Heart right ventricle (tissue), 16 donors: Measurements from ENCODE around the gene CATSPERB. TPM values are rescaled to one million over a fixed set of nuclear protein-coding genes. Genes with fewer than 3 reads are reported as not detected.

Source experiments
- ATAC-seq, 8 donors: fragments of 200-7000 bp; cut with Tn5 transposase; one replicate each; pipeline ENCODE4 v1.9.1; 2020; ENCODE audit warnings: mild to moderate bottlenecking in 8 of 8, moderate library complexity in 8 of 8, moderate number of reproducible peaks in 1 of 8
- DNase-seq, 2 donors: peaks; one replicate each; pipeline ENCODE4 v3.0.0-alpha.2; 2020
- H3K27ac ChIP-seq, 10 donors: fragments of 200-600 bp; sonication (generic) in 2 of 10; one replicate each; pipeline versions ENCODE4 v1.5.0 to v1.8.0; 2020 to 2022; ENCODE audit warnings: mild to moderate bottlenecking in 3 of 10
- H3K27me3 ChIP-seq, 7 donors: fragments of 200-600 bp; one replicate each; pipeline ENCODE4 v1.8.0; 2021 to 2022; ENCODE audit warnings: mild to moderate bottlenecking in 2 of 7
- H3K36me3 ChIP-seq, 9 donors: fragments of 200-600 bp; sonication (generic) in 1 of 9; one replicate each; pipeline versions ENCODE4 v1.5.0 to v1.8.0; 2020 to 2022; ENCODE audit warnings: mild to moderate bottlenecking in 2 of 9
- H3K4me1 ChIP-seq, 9 donors: fragments of 200-600 bp; sonication (generic) in 1 of 9; one replicate each; pipeline versions ENCODE4 v1.5.0 to v1.8.0; 2020 to 2022; ENCODE audit warnings: mild to moderate bottlenecking in 4 of 9
- H3K4me3 ChIP-seq, 10 donors: fragments of 200-600 bp; sonication (generic) in 2 of 10; one replicate each; pipeline versions ENCODE4 v1.5.0 to v1.8.0; 2020 to 2022; ENCODE audit warnings: mild to moderate bottlenecking in 7 of 10, moderate library complexity in 2 of 10
- H3K9me3 ChIP-seq, 11 donors: fragments of 200-600 bp in 10 of 11; sonication (generic) in 2 of 11; one replicate each; pipeline versions ENCODE4 v1.5.0 to v1.8.0; 2013 to 2022; ENCODE audit warnings: mild to moderate bottlenecking in 2 of 11, control low read depth in 1 of 11, moderate library complexity in 1 of 11
- WGBS, 2 donors: extraction: QIAGEN DNeasy Blood & Tissue Kit; methylation state at CpG; one replicate each; pipeline ENCODE4 v1.1.7; 2013; ENCODE audit warnings: inconsistent platforms in 1 of 2; 5-methylcytosine and 5-hydroxymethylcytosine counted together
- intact Hi-C, 10 donors: fragments of 100-400 bp; cut with DNase I; formaldehyde crosslinking; loops; one replicate each; pipeline versions ENCODE4 v1.11.1 to v1.14.2; 2022
- polyA plus RNA-seq, 2 donors: library from polyadenylated mRNA; stranded (reverse); fragments of 200-250 nt; gene quantifications; one replicate each; pipeline ENCODE4 v1.2.3, GENCODE V29; 2013
- total RNA-seq, 10 donors: library from RNA; stranded (reverse); fragmentation: NEBNext Ultra II Directional in 3 of 10; extraction: Animal tissue kit (Norgen Biotek cat#: 25700) in 3 of 10; gene quantifications; one replicate each; pipeline versions ENCODE4 v1.2.1 to v1.2.4, GENCODE V29; 2021 to 2023
- TF ChIP-seq, protein P1 (sequence below), 9 donors: fragments of 200-600 bp; sonication (generic) in 2 of 9; IDR thresholded peaks; one replicate each; pipeline versions ENCODE4 v1.5.0 to v1.8.0; 2021 to 2022; ENCODE audit warnings: antibody characterized with exemption in 9 of 9, mild to moderate bottlenecking in 5 of 9, moderate library complexity in 1 of 9
- donor health status: Arrhythmogenic right ventricular cardiomyopathy.
- donor health status: ischemic (EF 13 %, LVEDD 7.1; RV severe dilation, severe dysfunction).
- donor health status: healthy with polysubstance abuse.
- donor health status: DM: no; HTN: yes; CAD: no.
- donor health status: DM: no; HTN: no; CAD: no.
- donor health status: ischemic (EF 25% LVEDD 6.9; RV normal size, moderate dysfunction).
- donor health status: ischemic (EF 25% LVEDD 5.7; RV mildly dilated, moderate dysfunction).
- donor health status: healthy.
- donor health status: DM: yes; HTN: yes; CAD: no.
- donor health status: Ischemic cardiomyopathy.
- donor health status: ischemic (EF 35%, LVEDD 5.7; RV mildly dilated, moderate dysfunction).
- donor health status: nonischemic (EF 11% LVEDD 7.7; RV severe dilation, severe dysfunction).
- donor health status: DM: yes; HTN: yes; CAD: no.
- donor health status: PGD.
- donor health status: ischemic (EF 29% LVEDD 5.4; RV normal size, mild dysfunction).
- donor health status: nonischemic (EF 23%, LVEDD 6.1; RV moderate dilation, normal function).

The CATSPERB gene
- total and polyA plus RNA-seq, 12 donors = 0.10 to 1.5 (median 0.57) TPM; not detected in 1

DNA sequence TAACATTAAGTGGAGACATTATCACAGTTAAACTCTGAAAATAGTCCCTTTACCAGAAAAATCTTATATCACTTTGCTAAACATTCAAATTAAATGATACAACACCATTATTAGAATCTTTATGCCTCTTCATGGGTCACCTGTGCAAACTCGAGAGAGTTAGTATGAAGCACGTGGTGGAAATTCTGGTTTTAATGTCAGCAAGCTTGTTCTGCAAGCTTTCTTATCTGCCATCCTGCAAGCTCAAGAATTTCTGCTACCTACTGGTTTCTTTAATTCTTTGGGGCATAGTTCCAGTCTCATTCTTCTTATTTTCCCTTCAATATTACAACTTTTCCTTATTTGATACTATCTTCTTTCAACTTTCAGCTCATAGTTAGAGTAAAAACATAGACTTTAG, 868 bp downstream of the CATSPERB start:
- TF ChIP-seq, protein P1, sequence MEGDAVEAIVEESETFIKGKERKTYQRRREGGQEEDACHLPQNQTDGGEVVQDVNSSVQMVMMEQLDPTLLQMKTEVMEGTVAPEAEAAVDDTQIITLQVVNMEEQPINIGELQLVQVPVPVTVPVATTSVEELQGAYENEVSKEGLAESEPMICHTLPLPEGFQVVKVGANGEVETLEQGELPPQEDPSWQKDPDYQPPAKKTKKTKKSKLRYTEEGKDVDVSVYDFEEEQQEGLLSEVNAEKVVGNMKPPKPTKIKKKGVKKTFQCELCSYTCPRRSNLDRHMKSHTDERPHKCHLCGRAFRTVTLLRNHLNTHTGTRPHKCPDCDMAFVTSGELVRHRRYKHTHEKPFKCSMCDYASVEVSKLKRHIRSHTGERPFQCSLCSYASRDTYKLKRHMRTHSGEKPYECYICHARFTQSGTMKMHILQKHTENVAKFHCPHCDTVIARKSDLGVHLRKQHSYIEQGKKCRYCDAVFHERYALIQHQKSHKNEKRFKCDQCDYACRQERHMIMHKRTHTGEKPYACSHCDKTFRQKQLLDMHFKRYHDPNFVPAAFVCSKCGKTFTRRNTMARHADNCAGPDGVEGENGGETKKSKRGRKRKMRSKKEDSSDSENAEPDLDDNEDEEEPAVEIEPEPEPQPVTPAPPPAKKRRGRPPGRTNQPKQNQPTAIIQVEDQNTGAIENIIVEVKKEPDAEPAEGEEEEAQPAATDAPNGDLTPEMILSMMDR (IDR thresholded peaks at IDR 0.05) = no peak
- H3K4me1 ChIP-seq = no peaks in the 10 kb centered on the region
- 67 to 83% methylated on average over 2 of the region's 2 CpGs for WGBS, 2 donors
- H3K27ac ChIP-seq = no peak overlapping the region
- peaks cover 0 to under 1% (median 0%) of the 10 kb centered on the region in 7 donors for H3K27me3 ChIP-seq
- H3K4me3 ChIP-seq = no peak overlapping the region
- H3K9me3 ChIP-seq = no peaks in the 10 kb centered on the region
- intact Hi-C loops = no loop called here
- no peaks in the 10 kb centered on the region for H3K36me3 ChIP-seq
- ATAC-seq (no peak), DNase-seq (no peak)

DNA sequence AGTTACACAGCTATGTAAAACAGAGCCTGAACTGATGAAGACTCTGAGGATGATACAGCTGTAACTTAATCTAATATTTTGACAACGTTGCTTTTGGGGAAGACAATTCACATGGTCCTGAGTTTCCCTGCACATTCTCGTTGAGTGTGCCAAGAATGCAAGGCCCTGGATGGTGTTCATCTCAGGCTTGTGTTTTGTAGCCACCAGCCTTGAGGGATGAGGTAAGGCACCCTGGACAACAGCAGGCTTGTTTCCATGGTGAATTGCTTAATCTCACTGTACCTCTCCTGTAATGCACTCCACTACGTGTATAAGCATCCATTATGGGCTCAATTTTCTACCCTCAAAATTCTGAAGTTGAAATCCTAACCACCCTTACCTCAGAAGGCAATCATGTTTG, 2.1 kb downstream of the CATSPERB start:
- intact Hi-C loops = no loop called here
- Histone ChIP-seq H3K9me3 (no peaks in the 10 kb centered on the region), H3K27ac (no peak overlapping the region), H3K4me1 (no peaks in the 10 kb centered on the region), H3K27me3 (no peaks in the 10 kb centered on the region), H3K36me3 (no peaks in the 10 kb centered on the region), H3K4me3 (no peak overlapping the region)
- TF ChIP-seq, protein P1 (IDR thresholded peaks at IDR 0.05) = no peak
- WGBS, 2 donors = 46 to 54% methylated on average over 3 of the region's 3 CpGs
- no peak for ATAC-seq
- DNase-seq = no peak

DNA sequence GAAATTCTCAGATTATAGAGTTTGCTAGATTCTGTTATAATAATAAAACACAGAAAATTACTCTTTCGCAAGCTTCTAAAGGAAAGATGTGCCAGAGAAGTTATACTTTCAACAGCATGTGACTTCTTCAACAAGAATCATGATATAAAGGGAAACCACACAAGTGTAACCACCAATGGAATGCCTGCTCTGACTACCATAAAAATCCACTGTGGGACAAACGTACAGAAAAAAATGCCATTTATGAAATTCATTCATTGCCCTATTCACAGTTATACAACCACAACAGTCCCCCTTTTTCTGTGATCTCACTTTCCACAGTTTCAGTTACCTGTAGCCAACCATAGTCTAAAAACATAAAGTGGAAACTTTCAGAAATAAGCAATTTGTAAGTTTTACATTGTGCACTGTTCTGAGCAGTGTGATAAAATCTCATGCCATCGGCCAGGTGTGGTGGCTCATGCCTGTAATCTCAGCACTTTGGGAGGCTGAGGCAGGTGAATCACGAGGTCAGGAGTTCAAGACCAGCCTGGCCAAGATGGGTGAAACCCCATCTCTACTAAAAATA, 3.2 kb downstream of the CATSPERB start:
- ATAC-seq (no peak), DNase-seq (no peak)
- no peaks in the 10 kb centered on the region for H3K27me3 ChIP-seq
- H3K27ac ChIP-seq = no peak overlapping the region
- no peaks in the 10 kb centered on the region for H3K9me3 ChIP-seq
- H3K4me1 ChIP-seq = no peaks in the 10 kb centered on the region
- TF ChIP-seq, protein P1 (IDR thresholded peaks at IDR 0.05) = no peak
- no peak overlapping the region for H3K4me3 ChIP-seq
- 70 to 73% methylated on average over 4 of the region's 4 CpGs for WGBS, 2 donors
- H3K36me3 ChIP-seq = no peaks in the 10 kb centered on the region
- intact Hi-C loops = no loop called here

DNA sequence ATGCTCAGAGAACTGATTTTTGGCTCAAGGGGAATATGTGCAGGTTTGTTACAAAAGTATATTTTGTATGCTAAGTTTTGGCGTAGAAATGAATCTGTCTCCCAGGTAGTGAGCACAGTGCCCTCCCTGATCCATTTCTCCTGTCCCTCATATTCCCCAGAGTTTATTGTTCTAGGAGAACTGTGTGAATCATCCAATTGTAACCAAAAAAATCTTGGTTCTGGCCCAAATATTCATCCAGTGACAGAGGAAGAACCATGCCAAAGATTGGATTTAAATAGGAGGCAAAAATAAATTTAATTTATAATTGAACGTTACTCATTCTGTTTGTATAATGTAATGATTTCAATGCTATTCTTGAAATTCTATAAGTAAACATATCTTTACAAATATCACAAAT, 4.8 kb downstream of the CATSPERB start:
- Histone ChIP-seq H3K9me3 (no peaks in the 10 kb centered on the region), H3K36me3 (no peaks in the 10 kb centered on the region), H3K27me3 (no peaks in the 10 kb centered on the region), H3K27ac (no peak overlapping the region), H3K4me1 (no peaks in the 10 kb centered on the region), H3K4me3 (no peak overlapping the region)
- intact Hi-C loops = no loop called here
- whole genome bisulfite sequencing, 2 donors = 79 to 80% methylated on average over 2 of the region's 2 CpGs
- ATAC-seq = no peak
- no peak for DNase-seq
- TF ChIP-seq, protein P1 (IDR thresholded peaks at IDR 0.05) = no peak
